H9 (cell line): ENCODE results near the gene TBC1D4. TPM values are rescaled to one million over a fixed set of nuclear protein-coding genes. Genes with fewer than 3 reads are reported as not detected.

Source experiments
- DNase-seq: peaks from one replicate; pipeline ENCODE4 v3.0.0-alpha.2; 2017
- H2AFZ ChIP-seq: one replicate; pipeline ENCODE4 v1.6.1; 2013; ENCODE audit warnings: mild to moderate bottlenecking, low read length, control low read depth, moderate library complexity
- H2AK5ac ChIP-seq: 2 replicates; pipeline ENCODE4 v1.6.1; 2013; ENCODE audit warnings: low read length, control low read depth, mixed read lengths; ENCODE audit not compliant: insufficient read length
- H2BK120ac ChIP-seq: one replicate; pipeline ENCODE4 v1.6.1; 2013; ENCODE audit warnings: low read depth, mild to moderate bottlenecking, low read length, control low read depth, inconsistent platforms; ENCODE audit not compliant: poor library complexity, severe bottlenecking
- H2BK12ac ChIP-seq: 2 replicates; pipeline ENCODE4 v1.6.1; 2013; ENCODE audit warnings: low read length, control low read depth, mixed read lengths, low read depth; ENCODE audit not compliant: insufficient read length
- H2BK15ac ChIP-seq: 2 replicates; pipeline ENCODE4 v1.6.1; 2013; ENCODE audit warnings: low read depth, low read length, control low read depth
- H2BK20ac ChIP-seq: one replicate; pipeline ENCODE4 v1.6.1; 2013; ENCODE audit warnings: low read depth, mild to moderate bottlenecking, low read length, control low read depth, inconsistent platforms; ENCODE audit not compliant: poor library complexity, severe bottlenecking
- H2BK5ac ChIP-seq: 2 replicates; pipeline ENCODE4 v1.6.1; 2013; ENCODE audit warnings: low read length, control low read depth, mixed read lengths; ENCODE audit not compliant: insufficient read length
- H3K14ac ChIP-seq: 2 replicates; pipeline ENCODE4 v1.6.1; 2013; ENCODE audit warnings: low read length, control low read depth; ENCODE audit not compliant: insufficient read depth
- H3K18ac ChIP-seq: 2 replicates; pipeline ENCODE4 v1.6.1; 2013; ENCODE audit warnings: low read depth, mild to moderate bottlenecking, mixed read lengths, low read length, control low read depth; ENCODE audit not compliant: insufficient read length
- H3K23ac ChIP-seq: 2 replicates; pipeline ENCODE4 v1.6.1; 2013; ENCODE audit warnings: low read length, control low read depth, mixed read lengths, low read depth; ENCODE audit not compliant: insufficient read length
- H3K23me2 ChIP-seq: 2 replicates; pipeline ENCODE4 v1.6.1; 2013; ENCODE audit warnings: low read depth, mild to moderate bottlenecking, mixed read lengths, low read length, control low read depth; ENCODE audit not compliant: insufficient read length, poor library complexity, severe bottlenecking
- H3K27ac ChIP-seq: 2 replicates; pipeline ENCODE4 v1.5.1; 2013; ENCODE audit warnings: low read length, control low read depth, mixed read lengths, low read depth; ENCODE audit not compliant: insufficient read length
- H3K27me3 ChIP-seq: 2 replicates; pipeline ENCODE4 v1.6.1; 2013; ENCODE audit warnings: low read length, control low read depth, inconsistent platforms; ENCODE audit not compliant: insufficient read depth
- H3K4ac ChIP-seq: 2 replicates; pipeline ENCODE4 v1.6.1; 2013; ENCODE audit warnings: low read depth, mild to moderate bottlenecking, control low read depth, inconsistent platforms, low read length, moderate library complexity
- H3K4me1 ChIP-seq: 2 replicates; pipeline ENCODE4 v1.6.1; 2013; ENCODE audit warnings: low read length, control low read depth, inconsistent platforms; ENCODE audit not compliant: insufficient read depth
- H3K4me2 ChIP-seq: 2 replicates; pipeline ENCODE4 v1.6.1; 2013; ENCODE audit warnings: low read length, control low read depth, mixed read lengths; ENCODE audit not compliant: insufficient read length, insufficient read depth
- H3K56ac ChIP-seq: 2 replicates; pipeline ENCODE4 v1.6.1; 2013; ENCODE audit warnings: low read depth, mild to moderate bottlenecking, mixed read lengths, low read length, control low read depth; ENCODE audit not compliant: insufficient read length
- H3K79me1 ChIP-seq: 2 replicates; pipeline ENCODE4 v1.6.1; 2013; ENCODE audit warnings: low read depth, mild to moderate bottlenecking, moderate library complexity, low read length, control low read depth, inconsistent platforms; ENCODE audit not compliant: insufficient read depth, poor library complexity, severe bottlenecking
- H3K79me2 ChIP-seq: 2 replicates; pipeline ENCODE4 v1.6.1; 2013; ENCODE audit warnings: low read length, control low read depth, inconsistent platforms; ENCODE audit not compliant: insufficient read depth
- H3K9ac ChIP-seq: 2 replicates; pipeline ENCODE4 v1.6.1; 2013; ENCODE audit warnings: low read length, control low read depth, mixed read lengths; ENCODE audit not compliant: insufficient read length; ENCODE audit errors: extremely low read depth
- H3K9me3 ChIP-seq: one replicate; pipeline ENCODE4 v1.6.1; 2013; ENCODE audit warnings: low read depth, low read length, inconsistent platforms; ENCODE audit not compliant: control insufficient read depth
- H3T11ph ChIP-seq: one replicate; pipeline ENCODE4 v1.6.1; 2013; ENCODE audit warnings: mild to moderate bottlenecking, low read length, control low read depth, inconsistent platforms
- H4K20me1 ChIP-seq: one replicate; pipeline ENCODE4 v1.6.1; 2013; ENCODE audit not compliant: control insufficient read depth, insufficient read length, insufficient read depth
- H4K5ac ChIP-seq: 2 replicates; pipeline ENCODE4 v1.6.1; 2013; ENCODE audit warnings: low read depth, mild to moderate bottlenecking, mixed read lengths, low read length, control low read depth; ENCODE audit not compliant: insufficient read length
- H4K8ac ChIP-seq: replicated peaks from 2 replicates; pipeline ENCODE4 v1.6.1; 2013; ENCODE audit warnings: low read length, control low read depth, mixed read lengths, low read depth; ENCODE audit not compliant: insufficient read length
- H4K91ac ChIP-seq: 2 replicates; pipeline ENCODE4 v1.6.1; 2013; ENCODE audit warnings: low read depth, mild to moderate bottlenecking, moderate library complexity, mixed read lengths, low read length, control low read depth; ENCODE audit not compliant: insufficient read length
- H3K27ac Mint-ChIP-seq, 3 experiments: 2 replicates in 2 of 3; 3 replicates in 1 of 3; pipeline ENCODE4 v1.8.0; 2020 to 2021; ENCODE audit warnings: mixed read lengths in 3 of 3, mild to moderate bottlenecking in 1 of 3, moderate library complexity in 1 of 3
- H3K27me3 Mint-ChIP-seq: 2 replicates; pipeline ENCODE4 v1.8.0; 2021; ENCODE audit warnings: low read depth, mild to moderate bottlenecking, moderate library complexity, mixed read lengths
- H3K36me3 Mint-ChIP-seq, 3 experiments: 2 replicates in 2 of 3; 3 replicates in 1 of 3; pipeline ENCODE4 v1.8.0; 2020 to 2021; ENCODE audit warnings: low read depth in 3 of 3, mixed read lengths in 3 of 3; ENCODE audit not compliant: insufficient read depth in 1 of 3
- H3K4me1 Mint-ChIP-seq, 2 experiments: 2 replicates each; pipeline ENCODE4 v1.8.0; 2020; ENCODE audit warnings: mixed read lengths in 2 of 2
- H3K4me3 Mint-ChIP-seq, 2 experiments: 2 replicates in 1 of 2; 3 replicates in 1 of 2; pipeline ENCODE4 v1.8.0; 2020 to 2021; ENCODE audit warnings: mild to moderate bottlenecking in 2 of 2, mixed read lengths in 2 of 2, moderate library complexity in 1 of 2
- H3K9me3 Mint-ChIP-seq, 2 experiments: 2 replicates in 1 of 2; 3 replicates in 1 of 2; pipeline ENCODE4 v1.8.0; 2020; ENCODE audit warnings: mild to moderate bottlenecking in 2 of 2, mixed read lengths in 2 of 2, moderate library complexity in 1 of 2
- WGBS: extraction: QIAGEN DNeasy Blood & Tissue Kit; methylation state at CpG from one replicate; pipeline ENCODE4 v1.1.7; 2013; ENCODE audit warnings: missing lambda C conversion rate, low lambda C conversion rate, mixed read lengths; ENCODE audit not compliant: insufficient read length; ENCODE audit errors: extremely low coverage; 5-methylcytosine and 5-hydroxymethylcytosine counted together
- total RNA-seq: library from RNA; stranded (reverse); gene quantifications from 2 replicates; pipeline ENCODE4 v1.2.1, GENCODE V29; 2021
- TF ChIP-seq, protein P1 (sequence below): fragments of 200-600 bp; sonication (generic); conservative IDR thresholded peaks from 3 replicates; pipeline ENCODE4 v1.8.0; 2021; ENCODE audit warnings: antibody characterized with exemption, mild to moderate bottlenecking

Gene TBC1D4
- total RNA-seq, 1 experiment from 2014 or later: 10.5 TPM

DNA sequence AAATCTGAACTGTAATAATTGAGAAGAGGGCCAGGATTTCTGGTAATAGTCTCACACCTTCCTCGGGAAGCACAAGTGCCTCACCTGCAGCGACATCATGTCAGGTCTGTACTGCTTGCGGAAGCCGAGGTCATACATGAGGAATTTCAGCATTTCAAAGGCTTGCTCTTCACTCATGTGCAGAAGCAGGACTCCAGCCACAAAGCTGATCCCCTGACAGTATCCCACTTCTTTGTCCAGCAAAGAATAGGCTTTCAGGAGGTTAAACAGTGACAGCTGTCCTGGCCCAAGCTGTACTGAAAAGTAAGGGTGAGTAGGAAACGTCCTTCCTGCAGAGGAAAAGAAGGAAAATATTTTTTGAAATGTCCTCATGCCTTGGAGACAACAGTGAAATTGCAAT lies 182.7 kb downstream of the TBC1D4 start:
- H3K27ac ChIP-seq: no peak overlapping the region
- no peak overlapping the region for H2BK15ac ChIP-seq
- no peak overlapping the region for H2BK120ac ChIP-seq
- H3K4ac ChIP-seq: no peak overlapping the region
- Mint-ChIP-seq H3K27ac (no peak overlapping the region; a peak in 1 of 7 replicates), H3K9me3 (no peaks in the 10 kb centered on the region), H3K27me3 (no peaks in the 10 kb centered on the region), H3K4me3 (no peak overlapping the region), H3K4me1 (peaks cover 0 to 3% of the 10 kb centered on the region in 2 experiments; a peak in 2 of 4 replicates), H3K36me3 (no peaks in the 10 kb centered on the region; a peak in 1 of 7 replicates)
- no peaks in the 10 kb centered on the region for H3K4me1 ChIP-seq
- H4K20me1 ChIP-seq: no peaks in the 10 kb centered on the region
- H2BK5ac ChIP-seq: no peak overlapping the region
- no peak overlapping the region for H2AK5ac ChIP-seq
- H3K9me3 ChIP-seq: no peaks in the 10 kb centered on the region
- H2AFZ ChIP-seq: no peak overlapping the region
- H3K14ac ChIP-seq: no peak overlapping the region
- no peaks in the 10 kb centered on the region for H3K79me2 ChIP-seq
- no peak overlapping the region for H3K18ac ChIP-seq
- no peak overlapping the region for H3K56ac ChIP-seq
- no peak overlapping the region for H2BK12ac ChIP-seq
- no peak overlapping the region for H4K8ac ChIP-seq
- TF ChIP-seq, protein P1, sequence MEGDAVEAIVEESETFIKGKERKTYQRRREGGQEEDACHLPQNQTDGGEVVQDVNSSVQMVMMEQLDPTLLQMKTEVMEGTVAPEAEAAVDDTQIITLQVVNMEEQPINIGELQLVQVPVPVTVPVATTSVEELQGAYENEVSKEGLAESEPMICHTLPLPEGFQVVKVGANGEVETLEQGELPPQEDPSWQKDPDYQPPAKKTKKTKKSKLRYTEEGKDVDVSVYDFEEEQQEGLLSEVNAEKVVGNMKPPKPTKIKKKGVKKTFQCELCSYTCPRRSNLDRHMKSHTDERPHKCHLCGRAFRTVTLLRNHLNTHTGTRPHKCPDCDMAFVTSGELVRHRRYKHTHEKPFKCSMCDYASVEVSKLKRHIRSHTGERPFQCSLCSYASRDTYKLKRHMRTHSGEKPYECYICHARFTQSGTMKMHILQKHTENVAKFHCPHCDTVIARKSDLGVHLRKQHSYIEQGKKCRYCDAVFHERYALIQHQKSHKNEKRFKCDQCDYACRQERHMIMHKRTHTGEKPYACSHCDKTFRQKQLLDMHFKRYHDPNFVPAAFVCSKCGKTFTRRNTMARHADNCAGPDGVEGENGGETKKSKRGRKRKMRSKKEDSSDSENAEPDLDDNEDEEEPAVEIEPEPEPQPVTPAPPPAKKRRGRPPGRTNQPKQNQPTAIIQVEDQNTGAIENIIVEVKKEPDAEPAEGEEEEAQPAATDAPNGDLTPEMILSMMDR: no peak
- H2BK20ac ChIP-seq: no peak overlapping the region
- no peak overlapping the region for H3K23ac ChIP-seq
- no peak overlapping the region for H3T11ph ChIP-seq
- H4K91ac ChIP-seq: no peak overlapping the region
- no peaks in the 10 kb centered on the region for H3K23me2 ChIP-seq
- no peak overlapping the region for H3K9ac ChIP-seq
- H4K5ac ChIP-seq: no peak overlapping the region
- H3K4me2 ChIP-seq: no peak overlapping the region
- H3K27me3 ChIP-seq: no peaks in the 10 kb centered on the region
- no peaks in the 10 kb centered on the region for H3K79me1 ChIP-seq
- WGBS: no CpG with 5 or more reads among the region's 5 CpGs
- no peak for DNase-seq
